NCI-H2227 treated with DMSO at 0.1 percent for 48 hours (cell line): ENCODE results near the gene PRKAR1A.
A peak's percentile ranks its signal among the peaks of the same experiment; 100 is the strongest.
"Not testable (repeated sequence)": the region's sequence is repeated elsewhere in the genome, so short reads cannot be mapped to it uniquely, and the experiment has no call there.

Source experiments
- DNase-seq: peaks from one replicate; lab custom pipeline; 2025; lab: John Stamatoyannopoulos, UW

PRKAR1A gene

DNA sequence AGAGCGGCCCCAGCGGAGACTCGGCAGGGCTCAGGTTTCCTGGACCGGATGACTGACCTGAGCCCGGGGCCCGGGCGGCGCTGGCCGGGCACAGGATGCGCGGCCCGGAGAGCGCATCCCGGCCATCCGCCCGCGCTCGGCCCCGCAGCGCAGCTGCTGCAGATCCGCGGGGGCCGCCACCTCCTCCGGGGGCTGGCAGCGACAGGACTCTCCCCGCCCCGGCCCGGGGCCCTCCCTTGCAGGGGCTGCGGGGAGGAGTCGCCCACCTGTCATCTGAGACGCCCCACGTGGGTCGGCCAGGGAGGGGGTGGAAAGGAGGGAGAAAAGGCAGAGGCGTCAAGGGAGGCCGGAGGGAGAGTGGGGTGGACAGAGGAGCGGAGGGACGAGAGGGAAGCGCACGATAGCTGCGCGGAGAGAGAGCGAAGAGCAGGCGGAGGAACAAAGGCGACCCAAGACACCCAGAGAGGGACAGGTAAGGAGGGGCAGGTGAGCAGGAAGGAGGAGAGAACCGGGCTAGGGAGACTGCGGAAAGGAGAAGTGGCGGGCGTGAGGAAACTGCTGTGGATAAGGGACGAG, 471 bp upstream of the PRKAR1A start:
- peak; percentile 83 for DNase-seq

DNA sequence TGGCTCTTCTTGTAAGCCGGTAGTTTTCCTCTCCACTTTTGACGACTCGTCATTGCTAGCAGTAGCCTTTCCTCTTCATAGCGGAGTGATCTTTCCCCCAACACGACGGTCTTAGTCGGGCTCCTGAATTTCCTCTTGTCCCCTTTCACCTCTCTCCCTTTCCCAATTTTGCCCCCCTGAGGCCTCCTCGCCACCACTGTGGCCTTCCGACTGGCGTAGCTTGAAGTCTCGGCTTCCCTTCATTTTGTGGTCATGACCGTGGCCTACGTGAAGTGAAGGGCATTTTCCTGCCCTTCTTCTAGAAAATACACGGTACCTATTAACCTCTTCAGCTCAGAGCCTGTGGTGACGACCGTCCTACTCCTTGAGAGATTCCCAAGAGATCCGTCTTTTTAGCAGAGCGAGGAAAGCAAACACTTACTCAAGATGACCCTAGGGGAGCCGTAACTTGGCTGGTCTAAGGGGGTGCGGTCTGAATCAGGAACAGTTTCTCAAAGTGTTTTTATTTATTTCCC, 787 bp downstream of the PRKAR1A start:
- peak; percentile 44 for DNase-seq

DNA sequence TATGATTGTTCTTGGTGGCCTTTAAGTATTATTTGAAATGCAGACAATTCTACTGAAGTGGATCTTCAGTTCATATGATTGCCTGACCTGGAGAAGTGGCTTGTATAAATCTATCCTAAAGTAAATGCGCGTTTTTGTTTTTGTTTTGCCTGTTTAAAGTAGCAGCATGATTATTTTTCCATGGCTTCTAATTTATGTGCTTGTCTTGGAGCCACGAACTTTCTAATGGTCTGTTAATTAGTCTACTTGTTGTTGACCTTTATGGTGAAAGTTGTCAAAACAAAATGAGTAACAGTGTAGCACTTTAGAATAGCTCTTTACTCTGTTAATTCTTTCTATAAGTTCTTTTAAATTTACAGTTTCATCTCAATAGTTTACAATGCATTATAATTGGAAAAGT, 1.7 kb downstream of the PRKAR1A start:
- DNase-seq = no peak

- DNase-seq = no peak
These were observed 2.8 kb downstream of the PRKAR1A start for GRCh38 chr17:68514831-68515635.

DNA sequence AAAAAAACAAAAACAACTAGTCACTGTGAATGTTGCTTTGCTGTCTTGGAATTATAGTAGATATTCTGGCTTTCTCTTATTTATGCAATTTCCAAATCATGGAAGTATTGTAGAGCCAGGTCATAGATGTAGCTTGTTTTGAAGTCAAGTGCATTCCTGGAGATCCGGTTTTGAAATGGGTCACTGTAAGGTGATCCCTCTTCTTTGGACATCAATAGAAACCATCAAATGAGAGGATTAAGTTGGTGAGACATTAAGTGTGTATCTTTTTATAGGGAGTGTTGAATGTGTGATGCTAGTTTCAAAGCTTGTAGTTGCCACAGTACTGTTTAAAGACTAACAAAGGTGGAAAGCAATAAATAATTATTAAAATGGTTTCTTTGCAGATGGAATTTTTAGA, 4.5 kb downstream of the PRKAR1A start:
- no peak for DNase-seq

- not testable (repeated sequence) for DNase-seq
These were observed 5.4 kb downstream of the PRKAR1A start for GRCh38 chr17:68517605-68518004.

DNA sequence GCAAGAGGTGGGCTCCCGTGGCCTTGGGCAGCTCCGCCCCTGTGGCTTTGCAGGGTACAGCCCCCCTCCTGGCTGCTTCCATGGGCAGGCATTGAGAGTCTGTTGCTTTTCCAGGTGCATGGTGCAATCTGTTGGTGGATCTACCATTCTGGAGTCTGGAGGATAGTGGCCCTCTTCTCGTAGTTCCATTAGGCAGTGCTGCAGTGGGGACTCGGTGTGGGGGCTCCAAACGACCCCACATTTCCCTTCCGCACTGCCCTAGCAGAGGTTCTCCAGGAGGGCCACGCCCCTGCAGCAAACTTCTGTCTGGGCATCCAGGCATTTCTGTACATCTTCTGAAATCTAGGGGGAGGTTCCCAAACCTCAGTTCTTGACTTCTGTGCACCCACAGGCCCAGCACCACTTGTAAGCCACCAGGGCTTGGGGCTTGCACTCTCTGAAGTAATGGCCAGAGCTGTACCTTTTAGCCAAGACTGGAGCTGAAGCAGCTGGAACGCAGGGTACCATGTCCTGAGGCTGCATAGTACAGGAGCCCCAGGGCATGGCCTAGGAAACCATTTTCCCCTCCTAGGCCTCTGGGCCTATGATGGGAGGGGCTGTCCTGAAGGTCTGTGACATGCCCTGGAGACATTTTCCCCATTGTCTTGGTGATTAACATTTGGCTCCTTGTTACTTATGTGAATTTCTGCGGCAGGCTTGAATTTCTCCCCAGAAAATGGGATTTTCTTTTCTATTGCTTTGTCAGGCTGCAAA, 6.0 kb downstream of the PRKAR1A start:
- no peak for DNase-seq

DNA sequence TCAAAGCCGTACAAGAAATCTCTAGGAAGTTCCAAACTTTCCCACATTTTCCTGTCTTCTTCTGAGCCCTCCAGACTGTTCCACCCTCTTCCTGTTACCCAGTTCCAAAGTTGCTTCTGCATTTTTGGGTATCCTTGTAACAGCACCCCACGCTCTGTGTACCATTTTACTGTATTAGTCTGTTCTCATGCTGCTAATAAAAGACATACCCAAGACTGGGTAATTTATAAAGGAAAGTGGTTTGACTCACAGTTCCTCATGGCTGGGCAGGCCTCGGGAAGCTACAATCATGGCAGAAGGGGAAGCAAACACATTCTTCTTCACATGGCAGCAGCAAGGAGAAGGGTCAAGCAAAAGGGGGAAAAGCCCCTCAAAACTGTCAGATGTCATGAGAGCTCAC, 6.8 kb downstream of the PRKAR1A start:
- not testable (repeated sequence) for DNase-seq

DNA sequence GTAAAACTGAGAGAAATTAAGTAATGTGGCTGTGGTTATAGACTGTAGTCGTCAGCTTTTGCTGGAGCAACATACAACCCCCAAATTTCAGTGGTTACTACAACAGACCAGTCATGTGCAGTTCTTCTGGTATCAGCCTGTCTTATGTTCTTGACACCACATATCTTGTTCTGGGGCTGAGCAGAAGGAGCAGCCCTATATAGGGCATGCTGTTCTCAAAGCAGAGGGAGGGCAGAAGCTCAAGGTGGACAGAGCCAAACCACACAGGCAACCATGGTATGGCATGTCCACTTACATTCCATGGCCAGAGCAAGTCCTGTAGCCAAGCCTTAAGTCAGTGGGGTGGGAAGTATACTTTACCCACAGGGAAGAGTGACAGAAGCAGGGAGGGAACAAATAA, 7.7 kb downstream of the PRKAR1A start:
- no peak for DNase-seq

DNA sequence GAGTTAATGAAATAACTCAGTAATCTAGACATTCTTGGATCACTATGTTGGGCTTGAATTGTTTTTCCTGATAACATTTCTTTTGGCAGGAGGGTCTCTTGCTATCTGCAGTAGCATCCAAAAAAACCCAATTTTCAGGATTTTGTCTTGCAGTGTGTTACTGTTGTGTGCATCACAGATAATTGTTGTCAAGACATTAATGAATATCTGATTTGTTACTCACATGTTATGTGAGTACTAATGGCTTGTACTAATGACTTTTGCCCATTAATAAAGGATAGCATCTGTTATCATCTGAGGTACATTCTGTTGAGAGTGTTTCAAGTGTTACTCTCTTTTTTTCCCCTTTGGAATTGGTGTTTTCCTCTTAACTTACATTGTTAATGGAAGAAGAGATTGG, 10.0 kb downstream of the PRKAR1A start:
- DNase-seq = no peak

GRCh38 chr17:68526548-68526947, 14.3 kb downstream of the PRKAR1A start:
- no peak for DNase-seq

GRCh38 chr17:68527314-68527713, 15.1 kb downstream of the PRKAR1A start:
- no peak for DNase-seq

DNA sequence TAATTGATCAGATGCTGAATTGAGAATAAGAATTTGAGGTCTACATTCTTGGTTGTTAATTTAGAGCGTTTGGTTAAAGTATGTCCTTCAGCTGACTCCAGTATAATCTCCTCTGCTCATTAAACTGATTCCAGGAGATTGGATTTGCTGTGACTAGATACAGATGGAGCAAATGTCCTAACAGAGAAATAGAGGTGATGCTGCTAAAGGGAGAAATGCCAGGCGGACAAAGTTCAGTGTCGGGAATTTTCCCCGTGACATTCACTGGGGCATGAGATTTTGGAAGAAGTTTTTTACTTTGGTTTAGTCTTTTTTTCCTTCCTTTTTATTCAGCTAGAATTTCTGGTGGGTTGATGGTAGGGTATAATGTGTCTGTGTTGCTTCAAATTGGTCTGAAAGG, 19.0 kb downstream of the PRKAR1A start:
- DNase-seq = no peak

DNA sequence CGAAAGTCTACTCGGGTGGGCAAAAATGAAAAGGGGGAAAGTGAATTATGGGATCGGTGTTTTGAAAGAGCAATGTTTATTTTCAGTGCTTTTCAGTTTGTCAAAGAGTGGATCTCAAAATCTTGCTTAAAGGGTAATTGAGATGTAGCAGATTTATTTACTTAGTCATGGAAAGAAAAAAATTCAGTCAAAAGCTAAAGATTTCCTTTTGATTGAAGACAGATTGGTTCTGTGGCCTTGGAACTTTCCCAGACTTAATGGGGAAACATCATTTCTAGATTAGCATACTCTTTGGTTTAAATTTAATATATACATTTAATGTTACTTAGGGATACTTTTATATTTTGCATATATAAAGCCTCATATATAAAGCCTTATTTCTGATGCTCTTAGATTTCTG, 20.6 kb downstream of the PRKAR1A start:
- DNase-seq = no peak

- DNase-seq = no peak
These were observed 21.9 kb downstream of the PRKAR1A start for GRCh38 chr17:68533887-68534694.

- no peak for DNase-seq
These were observed 22.5 kb downstream of the PRKAR1A start for GRCh38 chr17:68534695-68535088.

- no peak for DNase-seq
These were observed 23.7 kb downstream of the PRKAR1A start for GRCh38 chr17:68535922-68536321.

DNA sequence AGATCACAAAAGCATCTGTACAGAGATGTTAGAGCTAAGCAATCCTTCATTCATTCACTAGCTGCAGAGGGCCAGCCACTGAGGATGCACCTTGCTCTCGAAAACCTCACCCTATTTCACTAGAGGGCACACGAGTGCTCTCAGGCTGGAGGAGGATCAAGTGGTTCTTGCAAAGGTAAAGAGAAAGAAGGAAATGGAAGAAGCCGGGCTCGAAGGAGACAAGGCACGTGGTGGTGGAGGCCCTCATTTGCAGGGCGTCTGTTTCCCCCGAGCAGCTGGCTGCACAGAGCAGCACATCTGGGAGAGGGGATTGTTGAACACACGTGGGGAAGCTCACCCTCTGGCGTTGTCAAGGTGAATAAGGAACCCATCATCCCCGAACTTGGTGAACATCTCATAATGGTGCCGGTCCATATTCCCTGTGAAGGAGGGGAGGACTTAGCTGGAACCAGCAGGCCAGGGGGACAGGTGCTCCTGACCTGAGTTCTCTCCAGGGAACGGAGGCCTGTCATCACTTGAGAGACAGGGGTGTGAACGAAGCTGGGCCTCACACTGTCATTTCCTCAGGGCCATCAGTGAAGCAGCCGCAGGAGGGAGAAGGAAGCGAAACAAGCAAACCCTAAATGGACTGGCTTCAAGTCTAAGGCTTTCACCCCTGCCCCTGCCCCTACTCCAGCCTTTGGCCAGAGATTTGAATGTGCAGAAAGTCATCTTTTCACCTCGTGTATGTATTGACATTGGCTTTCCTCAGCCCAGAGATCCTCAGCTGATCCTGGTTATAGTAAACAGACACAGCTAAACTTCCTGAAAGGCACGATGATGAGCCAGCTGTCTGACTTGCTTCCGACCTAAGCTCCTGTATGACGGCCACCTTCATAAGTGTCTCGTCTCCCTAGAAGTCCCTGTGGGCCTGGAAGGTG, 27.6 kb downstream of the PRKAR1A start:
- DNase-seq = no peak

DNA sequence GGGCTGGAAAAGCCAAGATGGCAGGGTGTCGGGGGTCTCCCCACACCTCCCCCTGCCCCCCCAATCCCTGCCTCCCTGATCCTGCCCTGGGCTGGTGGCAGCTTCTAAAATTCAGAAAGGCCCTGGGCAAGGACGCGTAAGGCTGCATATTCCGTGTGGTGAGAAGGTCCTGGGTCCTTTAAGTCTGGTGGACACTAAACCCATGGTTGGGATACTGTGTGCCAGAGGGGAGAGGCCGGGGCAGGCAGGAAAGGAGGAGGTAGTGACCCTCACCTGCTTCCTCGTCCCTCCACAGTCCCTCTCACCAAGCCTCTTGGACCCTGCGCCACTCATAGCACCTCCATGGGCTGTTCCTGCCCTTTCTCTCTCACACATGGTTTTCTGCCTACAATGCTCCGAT, 28.8 kb downstream of the PRKAR1A start:
- DNase-seq = no peak

GRCh38 chr17:68541816-68542215, 29.6 kb downstream of the PRKAR1A start:
- no peak for DNase-seq
